Head of caudate nucleus (tissue), 42 donors: Measurements from ENCODE around the gene BCAS3.
"Not testable (repeated sequence)": the region's sequence is repeated elsewhere in the genome, so short reads cannot be mapped to it uniquely, and the experiment has no call there.

ENCODE experiments used
- DNase-seq, 42 donors: peaks; one replicate each; pipeline versions ENCODE4 v3.0.0 to v3.0.0-alpha.2; 2020 to 2021; ENCODE audit warnings: mixed read lengths in 7 of 42
- intact Hi-C: fragments of 100-400 bp; cut with DNase I; formaldehyde crosslinking; loops from one replicate; pipeline ENCODE4 v1.15.0; 2022

The BCAS3 gene

DNA sequence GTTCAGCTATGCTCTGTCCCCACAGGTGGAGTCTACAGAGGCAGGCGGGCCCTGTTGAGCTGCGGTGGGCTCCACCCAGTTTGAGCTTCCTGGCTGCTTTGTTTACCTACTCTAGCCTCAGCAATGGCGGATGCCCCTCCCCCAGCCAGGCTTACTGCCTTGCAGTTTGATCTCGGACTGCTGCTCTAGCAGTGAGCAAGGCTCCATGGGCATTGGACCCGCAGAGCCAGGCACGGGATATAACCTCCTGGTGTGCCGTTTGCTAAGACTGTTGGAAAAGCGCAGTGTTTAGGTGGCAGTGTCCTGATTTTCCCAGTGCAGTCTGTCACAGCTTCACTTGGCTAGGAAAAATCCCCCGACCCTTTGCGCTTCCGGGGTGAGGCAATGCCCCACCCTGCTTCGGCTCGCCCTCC, 89.1 kb downstream of the BCAS3 start:
- intact Hi-C loops, result no loop called here

GRCh38 chr17:60767744-60768308, 90.2 kb downstream of the BCAS3 start:
- DNase-seq, result no peak
- intact Hi-C loops, result no loop called here

More for the DNA sequence above, 89.1 kb downstream of the BCAS3 start:
- DNase-seq, result no peak

- intact Hi-C loops, result no loop called here
- DNase-seq, result no peak
Observed at GRCh38 chr17:60769327-60769726, 91.7 kb downstream of the BCAS3 start.

- DNase-seq, result no peak
- intact Hi-C loops, result no loop called here
Observed at GRCh38 chr17:60770946-60771422, 93.3 kb downstream of the BCAS3 start.

- DNase-seq, intact Hi-C loops: not testable (repeated sequence)
Observed at GRCh38 chr17:60771621-60772020, 94.0 kb downstream of the BCAS3 start.

GRCh38 chr17:60773552-60773951, 95.9 kb downstream of the BCAS3 start:
- DNase-seq, result no peak

GRCh38 chr17:60781880-60782412, 104.3 kb downstream of the BCAS3 start:
- intact Hi-C loops, result no loop called here
- DNase-seq, result no peak

More at GRCh38 chr17:60773552-60773951, 95.9 kb downstream of the BCAS3 start:
- intact Hi-C loops, result no loop called here

GRCh38 chr17:60782742-60783141, 105.1 kb downstream of the BCAS3 start:
- no peak for DNase-seq
- intact Hi-C loops, result no loop called here

DNA sequence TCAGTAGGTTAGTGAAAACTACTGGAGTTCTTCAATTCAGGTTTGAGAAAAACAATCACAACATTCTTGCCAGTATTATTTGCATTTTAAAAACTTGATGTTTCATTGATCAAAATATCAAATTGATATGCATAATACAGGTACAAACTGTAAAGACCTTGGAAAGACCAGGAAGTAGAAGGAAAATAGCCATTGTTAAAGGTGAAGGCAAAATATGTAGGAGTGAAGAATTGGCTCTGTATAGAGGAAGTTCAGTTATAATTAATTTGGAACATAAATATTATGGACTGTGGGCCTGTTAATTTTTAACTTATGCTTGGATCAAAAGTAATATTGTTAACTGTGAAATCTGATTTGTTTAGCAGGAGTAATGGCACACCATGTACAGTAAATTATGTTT, 112.6 kb downstream of the BCAS3 start:
- intact Hi-C loops, result no loop called here
- no peak for DNase-seq

- intact Hi-C loops, result no loop called here
- DNase-seq, result peak in 1 of 42 donors; percentile 3
Observed at GRCh38 chr17:60792250-60792898, 114.7 kb downstream of the BCAS3 start.

DNA sequence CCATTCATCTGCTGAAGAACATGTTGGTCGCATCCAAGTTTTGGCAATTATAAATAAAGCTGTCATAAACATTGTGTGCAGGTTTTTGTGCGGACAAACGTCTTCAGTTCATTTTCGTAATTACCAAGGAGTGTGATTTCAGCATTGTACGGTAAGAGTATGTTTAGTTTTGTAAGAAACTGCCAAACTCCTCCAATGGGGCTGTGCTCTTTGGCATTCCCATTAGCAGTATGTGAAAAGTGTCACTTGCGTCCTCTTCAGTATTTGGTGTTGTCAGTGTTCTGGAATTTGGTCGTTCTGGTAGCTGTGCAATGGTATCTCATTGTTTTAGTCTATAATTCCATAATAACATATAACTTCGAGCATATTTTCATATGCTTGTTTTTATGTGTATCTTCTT, 120.9 kb downstream of the BCAS3 start:
- intact Hi-C loops, result no loop called here
- no peak for DNase-seq

- no peak for DNase-seq
- intact Hi-C loops, result no loop called here
Observed at GRCh38 chr17:60802377-60802776, 124.7 kb downstream of the BCAS3 start.

DNA sequence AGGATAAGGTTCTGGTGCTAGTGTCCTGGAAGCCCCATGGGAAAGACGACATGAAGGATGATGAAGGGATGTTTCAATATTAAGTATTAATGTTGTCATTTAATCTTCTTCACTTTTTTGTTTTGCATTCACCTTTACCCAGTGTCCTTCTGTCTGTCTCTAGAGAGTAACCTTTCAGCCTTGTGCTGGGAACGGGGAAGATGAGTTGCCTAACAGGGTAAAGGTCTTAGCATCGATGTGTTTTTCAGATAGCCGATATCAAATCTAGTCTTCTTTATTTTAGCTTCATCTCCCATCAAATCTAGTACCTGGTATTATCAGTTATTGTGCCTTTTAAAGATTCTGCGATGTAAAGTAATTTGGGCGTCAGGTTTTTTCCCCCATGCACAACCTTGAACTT, 125.4 kb downstream of the BCAS3 start:
- intact Hi-C loops, result no loop called here
- no peak for DNase-seq

DNA sequence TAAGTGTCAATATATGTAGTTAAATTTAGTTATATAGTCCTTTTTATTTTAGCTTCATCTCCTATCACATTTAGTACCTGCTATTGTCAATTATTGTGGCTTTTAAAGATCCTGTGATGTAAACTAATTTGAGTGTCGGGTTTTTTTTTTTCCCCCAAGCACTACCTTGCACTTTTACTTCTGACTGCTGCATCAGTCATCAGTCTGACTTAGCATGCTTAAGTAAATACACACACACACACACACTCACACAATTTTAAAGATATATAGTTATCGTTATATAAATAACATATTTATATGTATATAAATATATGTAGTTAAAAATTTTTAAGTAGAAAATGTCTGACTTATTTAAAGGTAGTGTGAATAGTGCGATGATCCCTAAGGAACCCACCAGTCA, 127.2 kb downstream of the BCAS3 start:
- no peak for DNase-seq
- intact Hi-C loops, result no loop called here

GRCh38 chr17:60809421-60809820, 131.8 kb downstream of the BCAS3 start:
- DNase-seq, result no peak

DNA sequence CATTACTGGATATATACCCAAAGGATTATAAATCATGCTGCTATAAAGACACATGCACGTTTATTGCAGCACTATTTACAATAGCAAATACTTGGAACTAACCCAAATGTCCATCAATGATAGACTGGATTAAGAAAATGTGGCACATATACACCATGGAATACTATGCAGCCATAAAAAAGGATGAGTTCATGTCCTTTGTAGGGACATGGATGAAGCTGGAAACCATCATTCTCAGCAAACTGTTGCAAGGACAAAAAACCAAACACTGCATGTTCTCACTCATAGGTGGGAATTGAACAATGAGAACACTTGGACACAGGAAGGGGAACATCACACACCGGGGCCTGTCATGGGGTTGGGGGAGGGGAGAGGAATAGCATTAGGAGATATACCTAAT, 137.3 kb downstream of the BCAS3 start:
- DNase-seq, result not testable (repeated sequence)

More at GRCh38 chr17:60809421-60809820, 131.8 kb downstream of the BCAS3 start:
- intact Hi-C loops, result no loop called here

DNA sequence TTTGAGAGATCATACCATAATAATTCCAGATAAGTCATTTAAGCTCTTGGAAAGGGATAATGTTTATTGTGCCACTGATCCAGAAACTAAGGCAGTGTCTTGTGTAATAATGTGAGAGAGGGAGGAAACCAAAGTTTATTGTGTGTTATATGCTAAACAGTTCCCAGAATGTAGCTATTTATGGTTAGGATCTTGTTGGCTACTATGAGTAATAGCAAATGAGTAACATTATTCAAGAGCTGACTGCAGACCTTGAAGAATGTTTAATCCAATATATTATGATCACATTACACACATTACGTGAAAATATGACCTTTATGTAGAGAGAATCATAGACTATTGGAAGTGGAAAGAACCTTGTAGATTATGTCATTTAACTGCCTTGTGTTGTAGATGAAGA, 139.5 kb downstream of the BCAS3 start:
- no peak for DNase-seq
- intact Hi-C loops, result no loop called here

More for the DNA sequence above, 137.3 kb downstream of the BCAS3 start:
- intact Hi-C loops, result not testable (repeated sequence)

GRCh38 chr17:60819447-60820130, 141.9 kb downstream of the BCAS3 start:
- DNase-seq, result no peak
- intact Hi-C loops, result no loop called here

GRCh38 chr17:60823515-60823914, 145.9 kb downstream of the BCAS3 start:
- intact Hi-C loops, result no loop called here
- no peak for DNase-seq

DNA sequence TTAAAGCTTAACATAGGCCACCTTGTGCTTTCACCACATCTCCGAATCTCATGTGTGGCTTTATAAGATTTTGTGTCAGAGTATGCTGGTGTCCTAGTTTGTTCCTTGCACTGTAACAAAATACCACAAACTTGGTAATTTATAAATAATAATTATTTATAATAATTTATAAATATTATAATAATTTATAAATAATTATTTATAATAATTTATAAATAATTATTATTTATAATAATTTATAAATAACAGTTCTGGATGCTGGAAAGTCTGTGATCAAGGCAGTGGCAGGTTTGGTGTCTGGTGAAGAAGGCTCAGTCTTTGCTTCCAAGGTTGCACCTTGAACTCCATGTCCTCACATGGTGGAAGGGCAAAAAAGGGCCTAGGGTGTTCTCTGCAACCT, 147.7 kb downstream of the BCAS3 start:
- intact Hi-C loops, result no loop called here
- DNase-seq, result no peak
